ENCODE measurements around the gene TMEM82.

Gene TMEM82

DNA sequence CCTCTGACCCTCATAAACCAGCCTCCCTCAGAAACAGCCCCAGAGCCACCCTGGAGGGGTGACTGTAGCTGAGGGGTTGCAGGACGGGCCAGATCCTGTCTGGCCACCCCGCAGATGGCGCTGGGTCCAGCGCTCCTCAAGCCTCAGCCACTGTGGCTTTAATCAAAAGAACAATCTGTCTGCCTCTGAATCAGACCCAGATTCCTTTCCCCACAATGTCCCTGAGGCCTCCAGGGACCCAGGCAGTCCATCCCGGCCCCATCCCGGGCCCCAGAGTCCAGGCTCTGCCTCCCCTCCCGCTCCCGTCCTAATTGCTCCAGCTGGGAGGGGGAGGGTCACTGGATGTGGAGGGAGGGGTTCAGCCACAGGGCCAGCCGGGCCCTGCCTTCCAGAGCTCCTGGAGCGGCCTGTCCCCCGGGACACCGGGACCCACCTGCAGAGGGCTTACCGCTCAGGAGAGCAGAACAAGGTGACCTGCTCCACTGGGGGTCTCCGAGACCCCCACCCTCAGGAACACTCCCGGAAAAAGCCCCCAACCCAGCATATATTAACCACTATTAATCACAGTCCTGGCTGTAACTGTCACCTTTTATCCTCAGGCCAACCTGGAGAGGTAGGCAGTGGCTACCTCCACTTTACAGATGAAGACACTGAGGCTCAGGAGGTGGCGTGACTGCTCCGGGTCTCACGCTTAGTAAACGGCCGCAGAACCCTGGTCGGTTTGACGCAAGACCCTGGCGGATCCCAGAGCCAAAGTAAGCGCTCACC, 15.5 kb downstream of the TMEM82 start:
- DNase-seq, result peak; percentile 59

DNA sequence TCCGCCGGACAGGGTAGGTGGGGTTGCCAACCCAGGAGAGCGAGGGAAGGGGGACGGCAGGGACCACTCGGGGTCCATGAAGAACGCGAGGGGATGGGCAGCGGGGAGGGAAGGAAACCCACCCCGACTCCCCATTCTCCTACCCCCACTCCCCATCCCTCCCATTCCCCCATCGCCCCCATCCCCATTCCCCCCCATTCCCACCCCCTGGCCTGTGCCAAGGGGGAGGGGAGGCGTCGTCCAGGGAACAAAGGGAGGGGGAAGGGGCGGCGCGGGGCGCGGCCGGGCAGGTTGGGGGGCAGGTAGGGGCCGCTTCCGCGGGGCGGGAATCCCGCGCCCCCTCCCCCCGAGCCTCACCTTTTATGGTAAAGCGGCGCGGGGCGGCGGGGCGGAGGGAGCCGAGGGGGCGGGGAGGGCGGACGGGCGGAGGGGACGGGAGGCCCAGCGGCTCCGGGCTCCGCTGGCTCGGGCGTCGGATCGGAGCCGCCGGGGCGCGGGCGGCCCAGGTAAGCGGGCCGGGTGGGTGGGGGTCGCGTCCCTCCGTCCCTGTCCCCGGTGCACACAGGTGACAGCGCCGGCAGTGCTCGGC, 16.1 kb downstream of the TMEM82 start, which contains the start of gene FBLIM1:
FBLIM1 (plus strand) TSS at position 453 of the 589 bp plus-strand sequence. CDS start 6,189 bp downstream, outside the sequence.
- DNase-seq, result peak; percentile 48

DNA sequence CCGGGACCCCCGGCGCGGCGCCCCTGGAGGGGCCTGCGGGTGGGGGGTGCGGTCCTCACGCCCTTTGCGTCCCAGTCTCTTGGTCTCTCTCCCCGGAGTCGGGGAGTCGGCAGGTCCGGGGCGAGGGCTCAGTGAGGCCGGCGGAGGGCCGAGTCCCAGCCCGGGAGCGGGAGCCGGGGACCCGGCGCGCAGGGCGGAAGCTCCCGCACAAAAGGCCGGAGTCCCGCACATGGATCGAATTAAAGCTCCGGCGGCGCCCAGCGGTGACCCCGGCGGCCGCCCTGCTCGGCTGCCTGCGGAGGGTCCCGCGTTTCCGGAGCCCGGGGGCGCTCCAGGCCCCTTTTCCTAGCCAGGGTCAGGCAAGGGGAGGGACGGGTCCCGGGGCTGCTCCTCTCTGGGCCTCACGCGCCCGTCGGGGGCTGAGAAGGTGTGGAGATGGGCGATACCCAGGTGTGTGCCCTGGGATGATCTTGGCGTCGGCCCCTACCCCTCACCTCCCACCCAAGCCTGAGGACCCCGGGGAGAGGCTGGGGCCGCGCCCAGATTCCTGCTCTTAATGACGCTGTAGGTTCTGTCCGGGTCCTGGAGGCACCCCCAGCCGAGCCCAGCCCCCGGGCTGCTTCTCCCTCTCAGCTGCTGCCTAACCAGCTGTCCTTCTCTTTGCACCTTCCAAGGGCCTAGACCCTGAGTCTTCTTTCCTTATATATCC, 16.8 kb downstream of the TMEM82 start:
- peak; percentile 28 for DNase-seq

DNA sequence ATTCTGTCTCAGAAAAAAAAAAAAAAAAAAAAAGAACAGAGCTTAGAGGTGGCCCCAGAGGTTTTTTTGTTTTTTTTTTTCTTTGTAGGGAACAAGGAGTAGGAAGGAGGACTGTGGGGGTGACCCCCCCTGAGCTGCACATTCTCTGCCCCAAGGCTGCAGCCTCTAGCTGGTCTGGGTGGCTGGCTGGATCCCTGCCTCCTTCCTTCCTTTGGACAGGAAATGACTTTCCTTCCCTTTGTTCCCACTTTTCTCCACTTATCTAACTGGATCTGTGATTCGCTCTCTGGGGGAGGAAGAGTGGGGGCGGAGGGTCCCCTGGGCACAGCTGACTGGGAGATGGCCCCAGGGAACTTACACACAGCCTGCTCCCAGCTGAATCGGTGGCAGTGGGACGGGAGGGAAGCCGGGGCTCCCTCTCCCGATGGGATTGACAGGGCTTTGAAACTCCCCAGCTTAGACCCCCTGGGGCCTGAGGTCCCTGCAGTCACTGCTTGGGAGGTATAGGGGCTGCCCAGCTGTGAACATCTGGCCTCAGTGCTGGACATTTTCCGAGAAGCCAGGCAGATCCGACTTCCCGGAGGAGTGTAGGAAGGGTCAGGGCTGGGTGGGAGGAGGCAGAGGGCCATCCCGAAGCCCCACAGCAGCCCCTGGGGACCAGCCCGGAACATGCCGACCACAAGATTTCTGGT, 18.4 kb downstream of the TMEM82 start:
- peak; percentile 82 for DNase-seq

DNA sequence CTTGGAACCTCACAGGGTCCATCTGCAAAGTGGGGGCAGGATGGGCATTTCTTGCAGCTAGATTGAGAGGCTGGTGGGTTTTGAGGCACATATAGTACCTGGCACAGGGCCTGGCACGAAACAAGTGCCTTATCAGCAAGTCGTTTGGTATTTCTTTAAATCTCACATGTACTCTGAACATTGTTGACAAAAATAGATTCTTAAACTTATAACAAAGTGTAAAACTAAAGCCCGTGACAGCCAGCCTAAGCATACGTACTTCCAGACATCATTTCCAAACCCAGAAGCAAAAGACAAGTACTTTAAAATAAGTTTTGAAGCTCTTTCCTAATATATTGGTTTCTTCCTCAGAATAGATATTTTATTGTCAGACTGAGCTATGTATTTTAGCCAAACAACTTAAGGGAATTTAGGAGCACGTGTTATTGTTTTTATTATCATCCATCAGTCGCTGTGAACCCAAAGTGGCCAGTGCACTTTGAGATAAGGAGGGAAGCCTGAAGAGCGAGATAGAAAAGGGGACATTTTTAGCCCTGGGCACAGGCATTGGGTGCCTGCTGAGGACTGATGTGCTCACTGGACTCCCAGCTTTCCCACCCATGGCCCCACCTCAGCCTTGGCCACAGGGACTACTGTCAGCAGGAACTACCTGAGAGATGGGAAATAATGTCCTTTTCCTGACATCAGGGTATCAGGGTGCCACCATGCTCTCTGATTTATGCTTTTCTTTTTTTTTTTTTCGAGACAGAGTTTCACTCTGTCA, 19.2 kb downstream of the TMEM82 start:
- no peak for DNase-seq

DNA sequence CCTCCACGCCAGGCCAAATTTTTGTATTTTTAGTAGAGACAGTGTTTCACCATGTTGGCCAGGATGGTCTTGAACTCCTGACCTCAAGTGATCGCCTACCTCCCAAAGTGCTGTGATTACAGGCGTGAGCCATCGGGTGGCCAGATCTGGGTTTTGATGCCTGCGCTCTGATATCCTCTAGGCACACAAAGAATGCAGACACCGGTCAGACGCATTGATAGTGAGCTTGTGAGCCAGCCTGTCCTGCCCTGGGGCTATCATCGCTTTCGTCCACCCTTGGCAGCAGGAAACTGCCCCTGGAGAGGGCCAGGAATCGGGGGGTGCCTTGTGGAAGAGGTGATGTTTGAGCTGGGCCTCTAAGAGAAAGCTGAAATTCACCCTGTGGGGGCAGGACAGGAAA, 20.2 kb downstream of the TMEM82 start:
- no peak for DNase-seq

DNA sequence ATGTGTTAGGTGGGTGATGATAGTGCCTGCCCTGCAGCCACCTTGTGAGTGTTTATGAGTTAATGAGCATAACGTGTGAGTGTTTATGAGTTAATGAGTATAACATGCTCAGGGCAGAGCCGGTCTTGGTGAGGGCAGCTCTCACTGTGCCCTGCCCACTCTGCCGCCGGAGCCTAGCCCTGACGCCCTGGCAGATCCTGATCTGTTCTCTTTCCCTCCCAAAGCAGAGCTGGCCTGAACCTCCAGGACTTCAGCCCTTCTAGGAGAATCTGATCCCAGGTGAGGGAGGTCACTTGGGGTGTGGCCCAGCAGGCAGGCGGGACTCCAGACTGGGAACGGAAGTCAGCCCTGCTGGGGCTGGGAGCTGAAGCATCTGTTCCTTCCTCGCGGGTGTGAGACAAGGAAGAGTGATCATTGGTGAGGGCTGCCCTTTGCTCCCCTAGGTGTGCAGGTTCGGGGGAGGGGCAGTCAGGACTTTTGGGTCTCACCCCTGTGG, 22.0 kb downstream of the TMEM82 start:
- no peak for DNase-seq

DNA sequence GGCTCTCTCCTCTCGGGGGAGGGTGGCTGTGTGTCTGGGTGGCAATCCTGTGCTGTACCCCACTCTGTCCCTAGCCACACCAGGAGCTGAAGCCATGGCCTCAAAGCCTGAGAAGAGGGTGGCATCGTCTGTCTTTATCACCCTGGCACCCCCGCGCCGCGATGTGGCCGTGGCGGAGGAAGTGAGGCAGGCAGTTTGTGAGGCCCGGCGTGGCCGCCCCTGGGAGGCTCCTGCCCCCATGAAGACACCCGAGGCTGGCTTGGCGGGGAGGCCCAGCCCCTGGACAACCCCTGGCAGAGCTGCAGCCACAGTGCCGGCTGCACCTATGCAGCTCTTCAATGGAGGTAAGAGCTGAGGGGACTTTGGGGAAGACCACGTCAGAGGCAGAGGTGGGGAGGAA, 22.6 kb downstream of the TMEM82 start:
- DNase-seq, result no peak

DNA sequence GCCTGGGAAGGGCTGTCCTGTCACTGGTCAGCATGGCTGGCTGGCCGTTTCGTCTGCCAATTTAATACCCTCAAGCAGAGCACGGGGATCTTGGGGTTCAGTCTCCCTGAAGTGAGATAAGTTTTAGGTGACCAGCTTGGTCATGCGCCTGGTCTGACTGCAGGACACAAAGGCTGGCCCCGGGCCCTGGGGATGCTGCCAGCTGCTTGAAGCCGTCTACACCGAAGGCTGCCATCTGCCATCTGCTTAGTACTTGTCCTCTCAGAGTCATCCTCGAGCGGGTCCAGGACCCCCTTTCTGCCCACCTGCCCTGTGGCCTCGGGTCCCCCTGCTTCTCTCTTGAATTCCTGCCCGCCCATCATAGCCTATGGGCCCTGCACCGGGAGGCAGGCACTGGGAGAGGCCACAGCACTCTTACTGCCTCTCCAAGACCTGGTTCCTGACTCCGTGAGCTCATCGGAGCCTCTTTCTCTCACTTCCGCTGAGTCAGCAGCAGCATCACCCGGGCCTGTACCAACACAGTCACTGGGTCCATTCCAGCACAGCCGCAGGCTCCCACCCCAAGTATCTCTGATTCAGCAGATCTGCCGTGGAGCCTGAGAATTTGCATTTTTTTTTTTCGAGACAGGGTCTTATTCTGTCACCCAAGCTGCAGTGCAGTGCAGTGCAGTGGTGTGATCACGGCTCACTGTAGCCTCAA, 23.3 kb downstream of the TMEM82 start:
- peak; percentile 48 for DNase-seq

DNA sequence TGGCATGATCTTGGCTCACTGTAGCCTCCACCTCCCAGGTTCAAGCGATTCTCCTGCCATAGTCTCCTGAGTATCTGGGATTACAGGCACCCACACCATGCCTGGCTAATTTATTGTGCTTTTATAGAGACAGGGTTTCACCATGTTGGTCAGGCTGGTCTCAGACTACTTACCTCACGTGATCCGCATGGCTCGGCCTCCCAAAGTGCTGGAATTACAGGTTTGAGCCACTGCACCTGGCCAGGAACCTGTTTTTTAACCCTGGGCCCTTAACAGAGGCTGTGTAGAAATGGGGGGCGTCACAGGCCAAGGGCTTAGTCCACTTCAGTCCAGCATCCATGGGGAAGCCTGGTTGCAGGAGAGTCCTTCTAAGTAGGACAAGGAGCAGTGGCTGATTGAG, 25.6 kb downstream of the TMEM82 start:
- no peak for DNase-seq

DNA sequence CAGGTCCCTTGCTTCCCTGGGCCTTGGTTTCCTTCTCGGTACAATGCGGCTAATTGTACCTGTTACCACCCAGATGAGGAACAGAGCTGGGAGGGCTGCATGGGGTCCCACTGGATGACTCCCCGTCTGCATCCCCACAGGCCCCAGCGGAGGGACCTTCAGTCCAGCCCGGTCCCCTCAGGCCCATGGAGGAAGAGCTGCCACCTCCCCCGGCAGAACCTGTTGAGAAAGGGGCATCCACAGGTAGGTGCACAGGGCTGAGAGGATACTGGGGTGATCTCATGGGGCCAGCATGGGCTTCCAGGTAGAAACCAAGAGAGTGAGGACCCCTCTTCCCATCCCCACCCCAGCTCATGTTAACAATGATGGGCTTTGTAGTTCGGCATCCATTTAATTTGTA, 26.1 kb downstream of the TMEM82 start:
- DNase-seq, result no peak

DNA sequence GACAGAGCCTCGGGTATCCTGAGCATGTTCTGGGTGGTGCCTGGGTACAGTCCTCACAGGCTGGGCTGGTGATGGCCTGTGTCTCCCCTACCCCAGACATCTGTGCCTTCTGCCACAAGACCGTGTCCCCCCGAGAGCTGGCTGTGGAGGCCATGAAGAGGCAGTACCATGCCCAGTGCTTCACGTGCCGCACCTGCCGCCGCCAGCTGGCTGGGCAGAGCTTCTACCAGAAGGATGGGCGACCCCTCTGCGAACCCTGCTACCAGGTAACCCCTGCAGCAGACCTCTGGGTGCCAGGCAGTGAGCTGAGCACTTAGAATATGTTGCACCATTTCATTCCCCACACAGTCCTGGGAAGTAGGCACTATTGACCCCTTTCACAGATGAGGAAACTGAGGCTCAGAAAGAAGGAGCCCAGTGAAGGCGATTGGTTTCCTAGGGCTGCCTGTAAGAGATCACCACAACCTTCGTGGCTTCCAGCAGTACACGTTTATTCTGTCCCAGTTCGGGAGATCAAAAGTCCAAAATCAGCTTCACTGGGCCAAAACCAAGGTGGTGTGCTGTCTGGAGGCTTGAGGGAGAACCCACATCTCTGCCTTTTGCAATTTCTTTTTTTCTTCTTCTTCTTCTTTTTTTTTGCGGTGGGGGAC, 28.1 kb downstream of the TMEM82 start:
- DNase-seq, result no peak

DNA sequence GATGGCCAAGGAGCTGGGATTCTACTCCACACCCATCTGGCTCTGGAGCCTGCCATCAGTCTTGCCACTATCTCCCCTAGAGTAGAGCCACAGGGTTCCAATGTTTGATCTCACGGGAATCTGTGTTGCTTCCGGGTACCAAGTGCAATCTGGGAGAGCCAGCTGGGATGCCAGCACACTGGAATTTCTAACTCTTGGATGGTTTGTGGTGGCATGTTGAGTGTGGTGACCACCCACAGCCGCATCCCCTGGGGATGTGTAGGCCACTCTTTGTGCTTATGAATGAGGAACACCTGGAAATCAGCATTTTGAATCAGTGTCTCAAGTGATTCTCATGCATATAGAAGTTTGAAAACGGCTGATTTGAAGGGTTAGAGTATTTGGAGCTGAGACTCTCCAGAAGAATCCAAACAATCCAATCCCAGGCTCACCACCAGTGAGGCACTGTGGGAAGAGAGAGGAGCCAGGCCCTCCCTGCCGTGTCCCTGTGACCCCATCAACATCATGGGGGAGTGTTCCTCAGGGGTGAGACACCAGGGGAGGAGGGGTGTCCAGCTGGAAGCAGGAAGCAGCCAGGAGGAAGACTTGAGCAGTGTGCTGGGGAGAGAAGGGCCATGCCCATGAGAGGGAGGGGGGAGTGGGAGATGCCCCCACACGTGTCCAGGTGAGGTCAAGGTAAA, 29.7 kb downstream of the TMEM82 start:
- DNase-seq, result no peak

DNA sequence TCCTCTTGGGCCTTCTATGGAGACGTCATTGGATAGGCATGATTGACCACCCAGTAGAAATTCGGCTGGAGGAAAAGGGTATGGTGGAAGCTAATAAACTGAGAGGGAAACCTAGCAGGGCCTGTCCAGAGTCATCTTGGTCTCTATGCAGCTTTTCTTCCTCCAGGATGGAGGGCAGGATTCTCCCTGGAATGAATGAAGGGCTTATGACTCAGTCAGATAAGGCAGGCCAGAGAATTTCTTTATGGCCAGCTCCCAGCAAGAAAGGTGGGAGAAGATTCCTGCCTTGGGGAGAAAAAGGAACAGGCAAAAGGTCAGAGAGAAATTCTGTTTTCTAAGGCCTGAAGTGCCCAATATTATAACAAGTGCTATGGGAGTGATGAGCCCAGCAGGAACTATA, 33.4 kb downstream of the TMEM82 start:
- DNase-seq, result no peak

DNA sequence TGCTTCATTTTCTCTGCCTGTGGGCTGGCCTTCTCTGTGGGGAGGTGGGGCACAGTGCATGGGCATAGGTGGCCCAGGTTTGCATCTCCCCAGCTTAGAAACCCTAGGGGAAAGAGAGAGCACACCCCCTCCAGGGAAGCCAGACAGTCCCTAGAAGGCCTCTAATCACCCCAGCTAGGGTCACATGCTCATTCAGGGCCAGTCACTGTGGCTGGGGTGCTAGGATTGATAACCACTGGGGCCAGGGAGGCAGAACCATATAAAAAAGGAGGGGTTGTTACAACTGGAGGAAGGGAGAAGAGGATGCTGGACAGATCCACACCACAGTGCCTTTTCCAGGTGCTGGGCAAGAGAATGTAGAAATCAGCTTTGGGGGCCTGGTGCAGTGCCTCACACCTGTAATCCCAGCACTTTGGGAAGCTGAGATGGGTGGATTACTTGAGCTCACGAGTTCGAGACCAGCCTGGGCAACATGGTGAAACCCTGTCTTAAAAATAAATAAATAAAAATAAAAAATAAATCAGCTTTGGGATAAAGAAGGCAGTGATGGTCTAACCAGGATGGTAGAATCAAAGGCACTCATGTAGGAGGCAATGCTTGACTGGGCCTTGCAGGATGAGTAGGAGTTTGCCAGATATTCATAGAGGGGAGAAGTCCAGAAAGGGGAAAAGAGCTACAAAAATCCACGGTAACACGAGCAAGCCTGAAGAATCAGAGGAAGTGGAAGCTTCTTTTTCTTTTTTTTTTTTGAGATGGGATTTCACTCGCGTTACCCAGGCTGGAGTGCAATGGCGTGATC, 35.8 kb downstream of the TMEM82 start:
- no peak for DNase-seq

DNA sequence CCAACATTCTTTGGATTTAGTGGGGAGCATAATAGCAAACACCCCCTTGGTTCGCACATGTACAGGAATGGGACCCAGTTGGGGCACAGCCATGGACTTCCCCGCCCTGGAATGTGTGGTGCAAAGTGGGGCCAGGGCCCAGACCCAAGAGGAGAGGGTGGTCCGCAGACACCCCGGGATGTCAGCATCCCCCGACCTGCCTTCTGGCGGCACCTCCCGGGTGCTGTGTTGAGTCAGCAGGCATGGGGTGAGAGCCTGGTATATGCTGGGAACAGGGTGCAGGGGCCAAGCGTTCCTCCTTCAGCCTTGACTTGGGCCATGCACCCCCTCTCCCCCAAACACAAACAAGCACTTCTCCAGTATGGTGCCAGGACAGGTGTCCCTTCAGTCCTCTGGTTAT, 43.4 kb downstream of the TMEM82 start:
- no peak for DNase-seq

DNA sequence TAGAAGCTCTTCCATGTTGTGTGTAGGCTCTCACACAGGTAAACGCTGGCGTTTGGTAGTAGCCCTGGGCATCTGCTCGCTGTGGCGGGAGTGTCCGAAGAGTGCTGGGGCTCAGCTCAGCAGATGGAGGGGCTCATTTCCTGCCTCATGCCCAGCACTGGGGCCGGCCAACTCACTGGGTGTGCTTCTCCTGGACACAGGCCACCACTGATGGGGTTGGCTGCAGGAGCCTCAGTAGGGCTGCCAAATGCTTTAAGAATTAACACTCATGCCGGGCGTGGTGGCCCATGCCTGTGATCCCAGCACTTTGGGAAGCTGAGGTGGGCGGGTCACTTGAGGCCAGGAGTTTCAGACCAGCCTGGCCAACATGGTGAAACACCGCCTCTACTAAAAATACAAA, 44.3 kb downstream of the TMEM82 start:
- DNase-seq, result peak; percentile 23

DNA sequence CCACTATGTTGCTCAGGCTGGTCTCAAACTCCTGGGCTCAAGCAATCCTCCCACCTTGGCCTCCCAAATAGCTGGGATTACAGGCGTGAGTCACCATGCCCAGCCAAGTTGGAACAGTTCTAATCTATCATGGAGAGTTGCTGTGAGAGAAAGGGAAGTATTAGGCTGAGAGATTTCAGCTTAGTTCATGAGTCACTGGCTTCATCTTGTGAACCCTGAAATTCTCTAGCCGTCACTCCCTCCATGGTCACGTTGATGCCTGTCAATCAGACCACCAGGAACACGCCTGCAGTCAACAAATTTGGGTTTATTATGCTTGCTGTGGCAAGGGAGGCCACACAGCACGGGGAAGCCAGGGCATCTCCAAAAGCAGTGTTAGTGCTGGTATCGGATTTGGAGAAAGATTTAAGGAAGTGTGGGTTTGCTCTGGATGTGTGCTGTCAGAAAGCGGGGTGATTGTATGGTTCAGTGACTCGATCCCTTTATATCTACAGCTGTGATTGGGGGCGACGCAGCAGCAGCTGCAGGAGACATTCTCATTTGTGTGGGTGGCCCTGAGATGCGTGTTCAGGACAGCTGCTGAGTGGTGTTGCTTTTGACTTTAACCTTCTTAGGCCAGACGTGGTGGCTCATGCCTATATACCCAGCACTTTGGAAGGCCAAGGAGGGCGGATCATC, 46.5 kb downstream of the TMEM82 start:
- peak; percentile 63 for DNase-seq

DNA sequence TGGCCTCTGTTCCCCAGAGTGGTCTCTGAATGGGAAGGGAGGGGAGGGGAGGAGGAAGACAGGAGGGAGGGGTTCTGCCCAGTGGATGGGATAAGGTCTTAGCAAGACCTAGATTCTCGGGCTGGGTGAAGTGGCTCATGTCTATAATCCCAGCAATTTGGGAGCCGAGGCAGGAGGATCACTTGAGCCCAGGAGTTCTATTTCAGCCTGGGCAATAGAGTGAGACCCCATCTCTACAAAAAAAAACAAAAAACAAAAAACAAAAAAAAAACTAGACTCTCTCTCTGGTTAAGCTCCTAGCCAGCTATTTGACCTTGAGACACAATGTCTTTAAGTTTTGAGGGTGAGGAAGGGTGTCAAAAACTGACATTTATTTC, 53.8 kb downstream of the TMEM82 start:
- no peak for DNase-seq
